Measurements from ENCODE around the gene ZMYND19. TPM values are rescaled to one million over a fixed set of nuclear protein-coding genes. Genes with fewer than 3 reads are reported as not detected.
"Not testable (repeated sequence)": the region's sequence is repeated elsewhere in the genome, so short reads cannot be mapped to it uniquely, and the experiment has no call there.

ZMYND19 gene
- total and polyA plus RNA-seq, 4 experiments from 2014 or later = 3.6 to 29.1 (median 20.2) TPM

GRCh38 chr9:137556069-137556838 lies 34.1 kb downstream of the ZMYND19 start:
- DNase-seq = no peak
- peaks cover 3 to 8% (median 5%) of the 10 kb centered on the region in 4 donors for H3K4me1 Mint-ChIP-seq
- ChIA-PET CTCF (ENCODE audit: partially characterized antibody) (no interaction called here), POLR2A (ENCODE audit: partially characterized antibody) (no interaction called here)
- no peak overlapping the region for H3K27ac Mint-ChIP-seq
- H3K9me3 Mint-ChIP-seq = peaks cover 0 to 1% (median 0%) of the 10 kb centered on the region in 8 donors
- Histone ChIP-seq H3K27me3 (ENCODE audit: insufficient read depth, low read length) (no peaks in the 10 kb centered on the region), H3K27ac (ENCODE audit: low read depth, low read length) (no peak overlapping the region), H3K36me3 (ENCODE audit: insufficient read depth, low read length) (peaks cover 16% of the 10 kb centered on the region), H3K4me3 (ENCODE audit: low read length in 2 of 2) (no peak overlapping the region), H3K9me3 (ENCODE audit: control insufficient read depth in 1 of 2, low read length in 2 of 2) (no peaks in the 10 kb centered on the region), H3K4me1 (ENCODE audit: insufficient read depth, low read length) (peaks cover 6% of the 10 kb centered on the region)
- peaks cover 17 to 37% of the 10 kb centered on the region in 2 donors for H3K36me3 Mint-ChIP-seq
- intact Hi-C loops (cut with micrococcal nuclease) = loop anchor here (10.0 kb wide), 1 partner anchor 131 kb away; the partner anchor contains the start of genes EXD3 and NOXA1
- no peaks in the 10 kb centered on the region for H3K27me3 Mint-ChIP-seq
- no peak overlapping the region for H3K4me3 Mint-ChIP-seq

GRCh38 chr9:137555179-137555578 lies 35.1 kb downstream of the ZMYND19 start:
- Mint-ChIP-seq H3K4me1 (peaks cover 4 to 11% (median 7%) of the 10 kb centered on the region in 4 donors), H3K36me3 (peaks cover 16 to 38% of the 10 kb centered on the region in 2 donors), H3K27me3 (no peaks in the 10 kb centered on the region), H3K4me3 (no peak overlapping the region), H3K9me3 (peaks cover 0 to 1% (median 0%) of the 10 kb centered on the region in 8 donors), H3K27ac (no peak overlapping the region)
- peaks cover 7% of the 10 kb centered on the region for H3K4me1 ChIP-seq (ENCODE audit: insufficient read depth, low read length)
- no peak overlapping the region for H3K4me3 ChIP-seq (ENCODE audit: low read length in 2 of 2)
- POLR2A ChIA-PET (ENCODE audit: partially characterized antibody) = no interaction called here
- intact Hi-C loops (cut with micrococcal nuclease) = loop anchor here (10.0 kb wide), 1 partner anchor 130 kb away; the partner anchor contains the start of genes EXD3 and NOXA1
- no peaks in the 10 kb centered on the region for H3K27me3 ChIP-seq (ENCODE audit: insufficient read depth, low read length)
- H3K27ac ChIP-seq (ENCODE audit: low read depth, low read length) = no peak overlapping the region
- DNase-seq = no peak
- CTCF ChIA-PET (ENCODE audit: partially characterized antibody) = interaction anchor here (1.2 kb wide), 1 partner anchor 20 kb away, joined by 3 read pairs; no protein-coding TSS in a partner anchor
- peaks cover 16% of the 10 kb centered on the region for H3K36me3 ChIP-seq (ENCODE audit: insufficient read depth, low read length)
- H3K9me3 ChIP-seq (ENCODE audit: control insufficient read depth in 1 of 2, low read length in 2 of 2) = no peaks in the 10 kb centered on the region

GRCh38 chr9:137554349-137554748 lies 36.0 kb downstream of the ZMYND19 start:
- Histone ChIP-seq H3K4me3 (ENCODE audit: low read length in 2 of 2) (no peak overlapping the region), H3K27ac (ENCODE audit: low read depth, low read length) (no peak overlapping the region), H3K27me3 (ENCODE audit: insufficient read depth, low read length) (no peaks in the 10 kb centered on the region), H3K36me3 (ENCODE audit: insufficient read depth, low read length) (peaks cover 16% of the 10 kb centered on the region), H3K9me3 (ENCODE audit: control insufficient read depth in 1 of 2, low read length in 2 of 2) (no peaks in the 10 kb centered on the region), H3K4me1 (ENCODE audit: insufficient read depth, low read length) (peaks cover 15% of the 10 kb centered on the region)
- H3K4me1 Mint-ChIP-seq = peaks cover 8 to 19% (median 12%) of the 10 kb centered on the region in 4 donors
- POLR2A ChIA-PET (ENCODE audit: partially characterized antibody) = no interaction called here
- peak overlapping the region in 1 of 7 donors; percentile 89 for H3K27ac Mint-ChIP-seq
- DNase-seq = no peak
- H3K36me3 Mint-ChIP-seq = peaks cover 8 to 31% of the 10 kb centered on the region in 2 donors
- H3K9me3 Mint-ChIP-seq = peaks cover 0 to 1% (median 0%) of the 10 kb centered on the region in 8 donors
- intact Hi-C loops (cut with micrococcal nuclease) = loop anchor here (10.0 kb wide), 1 partner anchor 130 kb away; the partner anchor contains the start of genes EXD3 and NOXA1
- H3K4me3 Mint-ChIP-seq = peak overlapping the region in 1 of 8 donors; percentile 35
- H3K27me3 Mint-ChIP-seq = no peaks in the 10 kb centered on the region
- CTCF ChIA-PET (ENCODE audit: partially characterized antibody) = interaction anchor here (1.2 kb wide), 1 partner anchor 19 kb away, joined by 3 read pairs; no protein-coding TSS in a partner anchor

GRCh38 chr9:137553654-137554053 lies 36.7 kb downstream of the ZMYND19 start:
- POLR2A ChIA-PET (ENCODE audit: partially characterized antibody) = interaction anchor here (4.6 kb wide), 2 partner anchors 25 to 65 kb away, joined by 25 to 38 read pairs; partner anchors contain the start of genes DPH7 and EHMT1

GRCh38 chr9:137552022-137552768 lies 38.1 kb downstream of the ZMYND19 start:
- Histone ChIP-seq H3K36me3 (ENCODE audit: insufficient read depth, low read length) (peaks cover 16% of the 10 kb centered on the region), H3K4me3 (ENCODE audit: low read length in 2 of 2) (peak overlapping the region; percentile 42 to 80), H3K27ac (ENCODE audit: low read depth, low read length) (peak overlapping the region; percentile 71), H3K27me3 (ENCODE audit: insufficient read depth, low read length) (no peaks in the 10 kb centered on the region), H3K4me1 (ENCODE audit: insufficient read depth, low read length) (peaks cover 15% of the 10 kb centered on the region), H3K9me3 (ENCODE audit: control insufficient read depth in 1 of 2, low read length in 2 of 2) (no peaks in the 10 kb centered on the region)
- CTCF ChIA-PET (ENCODE audit: partially characterized antibody) = interaction anchor here (0.9 to 1.5 kb wide), 3 partner anchors 17 to 27 kb away, joined by 3 to 5 read pairs (median 5); no protein-coding TSS in a partner anchor
- Mint-ChIP-seq H3K4me1 (peaks cover 9 to 23% (median 16%) of the 10 kb centered on the region in 4 donors), H3K27me3 (no peaks in the 10 kb centered on the region), H3K27ac (peak overlapping the region; percentile 36 to 93 (median 89)), H3K9me3 (peaks cover 0 to 1% (median 0%) of the 10 kb centered on the region in 8 donors), H3K36me3 (peaks cover 8 to 28% of the 10 kb centered on the region in 2 donors), H3K4me3 (peak overlapping the region; percentile 79 to 91 (median 87))
- POLR2A ChIA-PET (ENCODE audit: partially characterized antibody) = interaction anchor here (0.6 to 4.6 kb wide), 12 partner anchors 12 to 311 kb away, joined by 3 to 38 read pairs (median 4); partner anchors contain the start of genes ARRDC1, DPH7, EHMT1 and EXD3
- peak in 2 of 5 donors; percentile 21 to 48 for DNase-seq
- intact Hi-C loops (cut with micrococcal nuclease) = loop anchor here (2.0 to 10.0 kb wide), 2 partner anchors 127 to 311 kb away; partner anchors contain the start of genes EXD3, NOXA1 and TUBB4B

More at GRCh38 chr9:137553654-137554053, 36.7 kb downstream of the ZMYND19 start:
- H3K9me3 Mint-ChIP-seq; H3K27ac ChIP-seq (ENCODE audit: low read depth, low read length); H3K27me3 Mint-ChIP-seq; DNase-seq; H3K9me3 ChIP-seq (ENCODE audit: control insufficient read depth in 1 of 2, low read length in 2 of 2); H3K4me3 ChIP-seq (ENCODE audit: low read length in 2 of 2); H3K27me3 ChIP-seq (ENCODE audit: insufficient read depth, low read length): not testable (repeated sequence)
- peaks cover 8 to 31% of the 10 kb centered on the region in 2 donors for H3K36me3 Mint-ChIP-seq
- H3K27ac Mint-ChIP-seq = peak overlapping the region in 2 of 7 donors; percentile 16 to 89
- H3K4me1 Mint-ChIP-seq = peaks cover 8 to 19% (median 14%) of the 10 kb centered on the region in 4 donors
- Histone ChIP-seq H3K36me3 (ENCODE audit: insufficient read depth, low read length) (peaks cover 16% of the 10 kb centered on the region), H3K4me1 (ENCODE audit: insufficient read depth, low read length) (peaks cover 15% of the 10 kb centered on the region)
- intact Hi-C loops (cut with micrococcal nuclease) = loop anchor here (2.0 to 10.0 kb wide), 2 partner anchors 129 to 313 kb away; partner anchors contain the start of genes EXD3, NOXA1 and TUBB4B
- CTCF ChIA-PET (ENCODE audit: partially characterized antibody) = interaction anchor here (1.0 kb wide), 1 partner anchor 19 kb away, joined by 3 read pairs; no protein-coding TSS in a partner anchor
- H3K4me3 Mint-ChIP-seq = peak overlapping the region in 1 of 8 donors; percentile 52

GRCh38 chr9:137551264-137552021 lies 38.9 kb downstream of the ZMYND19 start, which contains the start of gene MRPL41:
Gene MRPL41, plus strand, starts transcription at chr9:137551879. Its CDS starts 203 bp downstream, at chr9:137552082.
- POLR2A ChIA-PET (ENCODE audit: partially characterized antibody) = interaction anchor here (0.6 to 4.6 kb wide), 13 partner anchors 15 to 310 kb away, joined by 3 to 38 read pairs (median 4); partner anchors contain the start of genes ARRDC1, DPH7, EHMT1 and EXD3
- H3K36me3 ChIP-seq (ENCODE audit: insufficient read depth, low read length) = peaks cover 11% of the 10 kb centered on the region
- H3K4me1 ChIP-seq (ENCODE audit: insufficient read depth, low read length) = peaks cover 15% of the 10 kb centered on the region
- H3K27me3 ChIP-seq (ENCODE audit: insufficient read depth, low read length) = no peaks in the 10 kb centered on the region
- DNase-seq = peak; percentile 78 to 86 (median 84)
- Mint-ChIP-seq H3K4me3 (peak within 1 kb of the TSS; percentile 80 to 92 (median 88)), H3K4me1 (peaks cover 9 to 23% (median 16%) of the 10 kb centered on the region in 4 donors), H3K36me3 (peaks cover 8 to 26% of the 10 kb centered on the region in 2 donors), H3K9me3 (peaks cover 0 to 1% (median 0%) of the 10 kb centered on the region in 8 donors), H3K27ac (peak within 1 kb of the TSS; percentile 36 to 93 (median 89)), H3K27me3 (no peaks in the 10 kb centered on the region)
- peak within 1 kb of the TSS; percentile 71 for H3K27ac ChIP-seq (ENCODE audit: low read depth, low read length)
- peak within 1 kb of the TSS; percentile 42 to 80 for H3K4me3 ChIP-seq (ENCODE audit: low read length in 2 of 2)
- H3K9me3 ChIP-seq (ENCODE audit: control insufficient read depth in 1 of 2, low read length in 2 of 2) = no peaks in the 10 kb centered on the region
- CTCF ChIA-PET (ENCODE audit: partially characterized antibody) = interaction anchor here (0.9 to 1.5 kb wide), 5 partner anchors 9 to 28 kb away, joined by 3 to 5 read pairs (median 4); partner anchors contain the start of gene DPH7
- intact Hi-C loops (cut with micrococcal nuclease) = loop anchor here (1.0 to 10.0 kb wide), 5 partner anchors 17 to 311 kb away; partner anchors contain the start of genes ARRDC1, DPH7, EXD3 and NOXA1

Measured in CD4-positive, alpha-beta memory T cell (primary cell).